ENCODE measurements around the gene ACAN.

The ACAN gene

GRCh38 chr15:88769161-88769971 lies 33.9 kb upstream of the ACAN start:
- H3K4me3 ChIP-seq (ENCODE audit: low read depth, low read length), result no peak overlapping the region
- TF ChIP-seq, protein P1, sequence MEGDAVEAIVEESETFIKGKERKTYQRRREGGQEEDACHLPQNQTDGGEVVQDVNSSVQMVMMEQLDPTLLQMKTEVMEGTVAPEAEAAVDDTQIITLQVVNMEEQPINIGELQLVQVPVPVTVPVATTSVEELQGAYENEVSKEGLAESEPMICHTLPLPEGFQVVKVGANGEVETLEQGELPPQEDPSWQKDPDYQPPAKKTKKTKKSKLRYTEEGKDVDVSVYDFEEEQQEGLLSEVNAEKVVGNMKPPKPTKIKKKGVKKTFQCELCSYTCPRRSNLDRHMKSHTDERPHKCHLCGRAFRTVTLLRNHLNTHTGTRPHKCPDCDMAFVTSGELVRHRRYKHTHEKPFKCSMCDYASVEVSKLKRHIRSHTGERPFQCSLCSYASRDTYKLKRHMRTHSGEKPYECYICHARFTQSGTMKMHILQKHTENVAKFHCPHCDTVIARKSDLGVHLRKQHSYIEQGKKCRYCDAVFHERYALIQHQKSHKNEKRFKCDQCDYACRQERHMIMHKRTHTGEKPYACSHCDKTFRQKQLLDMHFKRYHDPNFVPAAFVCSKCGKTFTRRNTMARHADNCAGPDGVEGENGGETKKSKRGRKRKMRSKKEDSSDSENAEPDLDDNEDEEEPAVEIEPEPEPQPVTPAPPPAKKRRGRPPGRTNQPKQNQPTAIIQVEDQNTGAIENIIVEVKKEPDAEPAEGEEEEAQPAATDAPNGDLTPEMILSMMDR (IDR thresholded peaks at IDR 0.05; ENCODE audit: low read depth, low read length), result no peak
- DNase-seq (ENCODE audit: low read depth, low spot score), result no peak
- in situ Hi-C loops (cut with HindIII; ENCODE audit: low sequenced_read_pairs), result no loop called here

GRCh38 chr15:88775776-88776175 lies 27.5 kb upstream of the ACAN start:
- no peak overlapping the region for H3K4me3 ChIP-seq (ENCODE audit: low read depth, low read length)
- TF ChIP-seq, protein P1 (IDR thresholded peaks at IDR 0.05; ENCODE audit: low read depth, low read length), result no peak
- in situ Hi-C loops (cut with HindIII; ENCODE audit: low sequenced_read_pairs), result no loop called here
- no peak for DNase-seq (ENCODE audit: low read depth, low spot score)

GRCh38 chr15:88776646-88777045 lies 26.6 kb upstream of the ACAN start:
- TF ChIP-seq, protein P1 (IDR thresholded peaks at IDR 0.05; ENCODE audit: low read depth, low read length), result no peak

DNA sequence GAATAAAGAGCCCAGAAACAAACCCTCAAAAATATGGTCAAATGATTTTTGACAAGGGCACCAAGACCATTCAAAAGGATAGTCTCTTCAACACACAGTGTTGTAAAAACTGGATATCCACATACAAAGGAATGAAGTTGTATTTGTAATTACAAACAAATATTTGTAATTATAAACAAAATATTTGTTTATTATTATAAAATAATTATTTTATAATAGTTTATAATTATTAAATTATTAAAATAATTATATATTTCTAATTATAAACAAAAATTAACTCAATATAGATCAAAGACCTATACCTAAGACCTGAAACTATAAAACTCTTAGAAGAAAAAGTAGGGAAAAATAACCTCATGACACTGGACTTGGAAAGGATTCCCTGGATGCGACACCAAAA lies 23.3 kb upstream of the ACAN start:
- no peak for DNase-seq (ENCODE audit: low read depth, low spot score)

More at GRCh38 chr15:88776646-88777045, 26.6 kb upstream of the ACAN start:
- H3K4me3 ChIP-seq (ENCODE audit: low read depth, low read length), result no peak overlapping the region
- no peak for DNase-seq (ENCODE audit: low read depth, low spot score)
- in situ Hi-C loops (cut with HindIII; ENCODE audit: low sequenced_read_pairs), result no loop called here

DNA sequence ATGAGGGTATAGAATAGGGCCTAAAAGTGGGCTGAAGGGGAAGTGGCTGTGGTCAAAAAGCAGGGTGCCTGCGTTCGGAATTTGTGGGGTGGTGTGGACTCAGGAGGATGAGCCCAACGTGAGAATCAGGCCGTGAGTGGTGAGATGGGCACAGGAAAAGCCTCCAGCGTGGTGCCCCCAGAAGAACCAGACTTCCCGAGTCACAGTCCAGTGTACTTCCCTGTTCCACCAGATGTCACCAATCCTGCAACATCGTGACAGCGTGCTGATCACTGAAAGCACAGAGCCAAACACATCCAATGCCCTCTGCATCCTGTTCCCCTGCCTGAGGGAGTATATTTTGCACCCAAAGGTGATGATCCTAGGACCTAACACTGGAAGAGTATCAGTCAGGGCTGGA lies 20.8 kb upstream of the ACAN start:
- DNase-seq (ENCODE audit: low read depth, low spot score), result no peak
- H3K4me3 ChIP-seq (ENCODE audit: low read depth, low read length), result no peak overlapping the region
- TF ChIP-seq, protein P1 (IDR thresholded peaks at IDR 0.05; ENCODE audit: low read depth, low read length), result no peak
- in situ Hi-C loops (cut with HindIII; ENCODE audit: low sequenced_read_pairs), result no loop called here

More for the DNA sequence above, 23.3 kb upstream of the ACAN start:
- TF ChIP-seq, protein P1 (IDR thresholded peaks at IDR 0.05; ENCODE audit: low read depth, low read length), result no peak
- H3K4me3 ChIP-seq (ENCODE audit: low read depth, low read length), result no peak overlapping the region
- in situ Hi-C loops (cut with HindIII; ENCODE audit: low sequenced_read_pairs), result no loop called here

- in situ Hi-C loops (cut with HindIII; ENCODE audit: low sequenced_read_pairs), result no loop called here
- TF ChIP-seq, protein P1 (IDR thresholded peaks at IDR 0.05; ENCODE audit: low read depth, low read length), result no peak
- DNase-seq (ENCODE audit: low read depth, low spot score), result no peak
- no peak overlapping the region for H3K4me3 ChIP-seq (ENCODE audit: low read depth, low read length)
These were observed 18.0 kb upstream of the ACAN start for GRCh38 chr15:88785217-88785616.

Data from astrocyte of the spinal cord (primary cell).